Testis (tissue), 3 donors: ENCODE results near the gene TP53BP2. TPM values are rescaled to one million over a fixed set of nuclear protein-coding genes. Genes with fewer than 3 reads are reported as not detected.

Experiments
- DNase-seq: peaks from one replicate; pipeline ENCODE4 v3.0.0-alpha.2; 2019
- H3K27ac ChIP-seq, 2 donors: fragments of 200-600 bp; sonication (generic); one replicate each; pipeline ENCODE4 v1.5.1; 2019
- H3K27me3 ChIP-seq: fragments of 200-600 bp; sonication (generic); one replicate; pipeline ENCODE4 v1.5.1; 2019
- H3K36me3 ChIP-seq: fragments of 200-600 bp; sonication (generic); one replicate; pipeline ENCODE4 v1.5.1; 2017; ENCODE audit warnings: low read depth; ENCODE audit errors: missing control alignments
- H3K4me1 ChIP-seq: fragments of 200-600 bp; sonication (generic); one replicate; pipeline ENCODE4 v1.5.1; 2019
- H3K4me3 ChIP-seq, 2 donors: fragments of 200-600 bp; sonication (generic); one replicate each; pipeline ENCODE4 v1.5.1; 2017 to 2019
- H3K9me3 ChIP-seq: fragments of 200-600 bp; sonication (generic); one replicate; pipeline ENCODE4 v1.5.1; 2017
- CTCF ChIP-seq, 3 experiments: fragments of 450-650 bp in 2 of 3; fragments of 200-600 bp in 1 of 3; sonication (generic) in 1 of 3; IDR thresholded peaks; one replicate each; pipeline ENCODE4 v1.5.1; 2016 to 2019; ENCODE audit warnings: antibody characterized with exemption in 3 of 3, mild to moderate bottlenecking in 2 of 3, moderate library complexity in 1 of 3
- POLR2A ChIP-seq: fragments of 450-650 bp; IDR thresholded peaks from one replicate; pipeline ENCODE4 v1.6.1; 2017; ENCODE audit warnings: antibody characterized with exemption, mild to moderate bottlenecking, moderate library complexity
- WGBS, 2 donors: methylation state at CpG; one replicate each; pipeline ENCODE4 v1.1.5; 2018; 5-methylcytosine and 5-hydroxymethylcytosine counted together
- intact Hi-C: fragments of 100-400 bp; cut with DNase I; formaldehyde crosslinking; loops from one replicate; pipeline ENCODE4 v1.15.1; 2023; ENCODE audit warnings: low total_unique reads
- polyA plus RNA-seq: library from polyadenylated mRNA; stranded (reverse); fragments of 350-450 nt; fragmentation: Illumina TruSeq; extraction: RNeasy Lipid Tissue Mini Kit (QIAGEN cat#74804); gene quantifications from one replicate; pipeline ENCODE4 v1.2.3, GENCODE V29; 2014; ENCODE audit warnings: low read depth, low replicate concordance; ENCODE audit not compliant: insufficient read depth
- total RNA-seq, 2 donors: library from RNA; depleted of rRNA; stranded (reverse); fragments of >200 nt; gene quantifications; one replicate each; pipeline ENCODE4 v1.2.3, GENCODE V29; 2016

TP53BP2 gene
- total and polyA plus RNA-seq, 3 donors from 2014 or later = 29.6 to 99.3 (median 64.3) TPM

GRCh38 chr1:223755432-223755792, 90.3 kb downstream of the TP53BP2 start:
- no peak overlapping the region for H3K4me3 ChIP-seq
- 71 to 86% methylated on average over 1 to 9 of the region's 9 CpGs for WGBS, 2 donors
- H3K36me3 ChIP-seq = peaks cover 4% of the 10 kb centered on the region

GRCh38 chr1:223754681-223755431, 90.9 kb downstream of the TP53BP2 start:
- intact Hi-C loops = no loop called here
- DNase-seq = no peak
- TF ChIP-seq CTCF (IDR thresholded peaks at IDR 0.05) = no peak
- TF ChIP-seq POLR2A = no peak
- Histone ChIP-seq H3K27ac (no peak overlapping the region), H3K36me3 (peaks cover 4% of the 10 kb centered on the region), H3K27me3 (no peaks in the 10 kb centered on the region), H3K9me3 (no peaks in the 10 kb centered on the region), H3K4me3 (no peak overlapping the region), H3K4me1 (no peaks in the 10 kb centered on the region)
- WGBS, 2 donors = 89% methylated on average over 17 of the region's 17 CpGs

More at GRCh38 chr1:223755432-223755792, 90.3 kb downstream of the TP53BP2 start:
- intact Hi-C loops = no loop called here
- DNase-seq = no peak
- no peaks in the 10 kb centered on the region for H3K9me3 ChIP-seq
- H3K27ac ChIP-seq = no peak overlapping the region
- no peak for TF ChIP-seq CTCF (IDR thresholded peaks at IDR 0.05)
- no peak for TF ChIP-seq POLR2A
- no peaks in the 10 kb centered on the region for H3K4me1 ChIP-seq
- no peaks in the 10 kb centered on the region for H3K27me3 ChIP-seq

- Histone ChIP-seq H3K9me3 (no peaks in the 10 kb centered on the region), H3K36me3 (peaks cover 4% of the 10 kb centered on the region), H3K4me3 (no peak overlapping the region), H3K27me3 (no peaks in the 10 kb centered on the region), H3K4me1 (peaks cover 16% of the 10 kb centered on the region), H3K27ac (no peak overlapping the region)
- DNase-seq = no peak
- intact Hi-C loops = no loop called here
- WGBS, 2 donors = 82 to 91% methylated on average over 15 of the region's 15 CpGs
- TF ChIP-seq CTCF (IDR thresholded peaks at IDR 0.05) = no peak
- no peak for TF ChIP-seq POLR2A
Measured at GRCh38 chr1:223752721-223753515, 92.8 kb downstream of the TP53BP2 start.

GRCh38 chr1:223751696-223752095, 94.1 kb downstream of the TP53BP2 start:
- intact Hi-C loops = no loop called here
- DNase-seq = no peak
- no peak overlapping the region for H3K4me3 ChIP-seq
- H3K9me3 ChIP-seq = no peaks in the 10 kb centered on the region
- no peak for TF ChIP-seq CTCF (IDR thresholded peaks at IDR 0.05)
- no peak for TF ChIP-seq POLR2A
- 86 to 91% methylated on average over 4 of the region's 4 CpGs for WGBS, 2 donors
- H3K36me3 ChIP-seq = peaks cover 4% of the 10 kb centered on the region
- H3K4me1 ChIP-seq = peaks cover 25% of the 10 kb centered on the region
- H3K27me3 ChIP-seq = no peaks in the 10 kb centered on the region
- H3K27ac ChIP-seq = no peak overlapping the region
